Activated CD4-positive, CD25-positive, alpha-beta regulatory T cell treated with anti-CD3 and anti-CD28 coated beads, Interleukin-2, amount 50 U/mL, for 16 hours (primary cell): ENCODE data around the gene BTN3A1.
"Not testable (repeated sequence)": the region's sequence is repeated elsewhere in the genome, so short reads cannot be mapped to it uniquely, and the experiment has no call there.

Experiments
- DNase-seq: peaks from one replicate; pipeline ENCODE4 v3.0.0-alpha.2; 2020; ENCODE audit warnings: low read depth, low spot score

The BTN3A1 gene

GRCh38 chr6:26401987-26402658, at the start of gene BTN3A1:
TSS of gene BTN3A1 (plus strand) at chr6:26402275. CDS start at chr6:26405564, 3,289 bp downstream.
- peak; percentile 39 for DNase-seq

DNA sequence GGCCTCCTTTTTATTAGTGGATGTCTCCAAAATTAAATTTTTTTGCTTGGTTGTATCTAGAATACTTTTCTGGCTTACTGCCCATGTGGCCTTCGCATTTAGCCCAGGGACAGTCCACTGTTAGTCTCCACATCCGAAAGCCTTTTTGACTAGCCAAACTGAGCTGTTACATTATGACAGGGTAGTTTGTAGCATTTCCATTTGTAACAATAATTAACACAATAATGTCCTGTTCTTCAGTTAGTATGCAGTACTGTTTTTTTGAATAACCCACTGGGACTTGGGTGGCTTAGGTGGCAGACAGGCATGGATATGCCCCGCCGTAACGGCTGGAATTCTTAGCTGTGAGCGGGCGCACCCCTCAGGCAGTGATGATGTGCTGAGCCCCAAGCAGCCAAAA, 49.8 kb upstream of the BTN3A1 start:
- DNase-seq: no peak

DNA sequence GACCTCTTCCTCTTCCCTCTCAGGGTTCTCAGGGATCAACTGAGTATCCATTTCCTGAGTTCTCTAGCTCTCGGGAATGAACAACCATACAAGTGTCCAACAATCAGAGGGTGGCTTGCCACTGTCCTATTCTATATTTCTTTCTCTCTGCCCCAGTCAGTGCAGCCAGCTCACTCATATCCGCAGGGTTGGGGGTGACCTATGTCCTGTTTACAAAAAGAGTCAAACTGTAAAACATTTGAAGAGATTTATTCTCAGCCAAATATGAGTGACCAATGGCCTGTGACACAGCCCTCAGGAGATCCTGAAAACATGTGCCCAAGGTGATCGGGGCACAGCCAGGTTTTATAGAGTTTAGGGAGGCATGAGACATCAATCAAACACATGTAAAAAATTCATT, 47.9 kb upstream of the BTN3A1 start:
- no peak for DNase-seq

DNA sequence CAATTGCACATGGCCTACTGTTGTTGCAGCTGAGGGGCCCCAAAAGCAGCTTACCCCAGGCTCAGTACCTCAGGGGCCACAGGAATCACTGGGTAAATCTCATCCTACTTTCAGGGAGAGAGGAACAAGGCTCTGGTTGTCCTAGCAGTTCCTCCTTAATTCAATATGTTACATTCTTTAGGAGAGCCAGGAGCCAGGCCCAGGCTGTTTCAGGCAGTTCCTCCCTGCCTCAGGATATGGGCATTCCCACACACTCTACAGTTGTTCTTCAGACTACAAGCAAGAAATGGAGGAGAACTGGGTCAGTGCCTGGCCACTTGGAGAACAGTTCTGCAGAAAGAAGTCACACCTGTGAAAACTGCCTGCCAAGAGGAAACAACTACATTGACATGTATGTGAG, 46.7 kb upstream of the BTN3A1 start:
- DNase-seq: no peak

DNA sequence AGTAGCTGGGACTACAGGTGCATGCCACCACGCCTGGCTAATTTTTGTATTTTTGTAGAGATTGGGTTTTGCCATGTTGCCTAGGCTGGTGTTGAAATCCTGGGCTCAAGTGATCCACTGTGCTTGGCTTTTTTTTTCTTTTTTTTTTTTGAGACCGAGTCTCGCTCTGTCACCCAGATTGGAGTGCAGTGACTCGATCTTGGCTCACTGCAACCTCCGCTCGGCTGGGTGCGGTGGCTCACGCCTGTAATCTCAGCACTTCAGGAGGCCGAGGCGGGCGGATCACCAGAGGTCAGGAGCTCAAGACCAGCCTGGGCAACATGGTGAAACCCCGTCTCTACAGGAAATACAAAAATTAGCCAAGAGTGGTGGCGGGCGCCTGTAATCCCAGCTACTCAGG, 44.5 kb upstream of the BTN3A1 start:
- not testable (repeated sequence) for DNase-seq

DNA sequence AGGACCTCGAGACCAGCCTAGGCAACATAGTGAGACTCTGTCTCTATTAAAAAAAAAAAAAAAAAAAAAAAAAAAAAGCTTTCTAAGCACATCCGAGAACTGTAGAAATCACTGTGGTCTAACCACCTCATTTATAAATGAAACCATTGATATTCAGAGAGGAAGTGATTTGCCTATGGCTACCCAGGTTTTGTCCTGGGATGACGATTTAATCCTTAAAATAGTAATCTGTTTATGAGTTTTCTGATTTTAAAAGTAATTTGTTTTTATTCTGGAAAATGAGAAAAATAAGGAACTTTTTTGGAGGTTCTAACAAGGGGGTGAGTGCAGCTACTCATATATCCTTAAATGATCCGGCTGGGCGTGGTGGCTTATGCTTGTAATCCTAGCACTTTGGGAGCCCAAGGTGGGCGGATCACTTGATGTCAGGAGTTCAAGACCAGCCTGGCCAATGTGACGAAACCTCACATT, 43.5 kb upstream of the BTN3A1 start:
- no peak for DNase-seq

DNA sequence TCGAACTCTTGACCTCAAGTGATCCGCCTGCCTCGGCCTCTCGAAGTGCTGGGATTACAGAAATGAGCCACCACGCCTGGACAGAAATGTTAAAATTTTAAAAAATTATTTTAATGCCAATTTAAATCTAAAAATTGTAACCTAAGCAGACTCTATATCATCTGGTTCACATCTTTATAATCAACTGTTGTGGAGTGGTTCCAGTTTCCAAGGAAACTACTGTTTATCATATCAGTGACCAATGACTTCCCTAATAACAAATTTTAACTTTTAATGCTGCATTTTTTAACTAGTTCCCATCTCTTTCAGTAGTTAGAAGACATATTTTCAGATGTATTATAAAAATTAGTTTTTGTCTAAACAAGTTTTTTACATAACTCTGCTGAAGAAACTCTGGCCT, 42.3 kb upstream of the BTN3A1 start:
- DNase-seq: no peak

GRCh38 chr6:26360451-26361416, 41.3 kb upstream of the BTN3A1 start:
- no peak for DNase-seq

- no peak for DNase-seq
Observed at GRCh38 chr6:26361544-26361943, 40.5 kb upstream of the BTN3A1 start.

GRCh38 chr6:26362093-26362835, 39.8 kb upstream of the BTN3A1 start:
- DNase-seq: no peak

DNA sequence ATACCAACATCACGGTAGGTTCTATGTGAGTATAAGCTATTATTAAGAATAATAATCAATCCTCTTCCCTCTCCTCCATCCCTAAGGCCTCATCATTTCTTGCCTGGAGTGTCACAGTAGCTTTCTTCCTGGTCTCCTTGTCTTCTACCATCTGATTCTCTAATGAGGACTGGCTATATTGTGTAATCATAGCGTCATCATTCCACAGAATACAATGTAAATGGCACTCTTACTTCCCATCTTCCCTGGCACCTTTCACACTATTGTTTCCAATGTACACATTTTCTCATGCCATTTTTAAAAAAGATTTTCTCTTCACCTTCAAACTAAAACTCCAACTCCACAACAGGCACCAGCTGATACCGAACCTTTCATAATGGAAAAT, 39.2 kb upstream of the BTN3A1 start:
- DNase-seq: no peak

GRCh38 chr6:26363882-26364701, 38.0 kb upstream of the BTN3A1 start:
- no peak for DNase-seq

DNA sequence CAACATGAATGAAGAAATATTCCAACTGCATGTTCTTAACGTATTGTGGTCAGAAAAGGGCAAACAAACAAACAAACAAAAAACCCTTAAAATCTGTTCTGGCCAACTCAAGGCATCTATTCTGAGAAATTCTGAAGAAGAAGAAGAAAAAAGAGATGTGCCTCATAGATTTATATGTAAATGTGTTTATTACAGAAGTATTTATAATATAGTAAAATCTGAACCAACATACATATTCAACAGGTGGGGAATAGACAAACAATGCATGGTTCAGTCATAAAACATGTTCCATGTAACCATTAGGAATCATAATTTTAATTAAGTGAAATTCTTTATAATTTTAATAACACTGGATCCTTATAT, 36.5 kb upstream of the BTN3A1 start:
- DNase-seq: no peak

DNA sequence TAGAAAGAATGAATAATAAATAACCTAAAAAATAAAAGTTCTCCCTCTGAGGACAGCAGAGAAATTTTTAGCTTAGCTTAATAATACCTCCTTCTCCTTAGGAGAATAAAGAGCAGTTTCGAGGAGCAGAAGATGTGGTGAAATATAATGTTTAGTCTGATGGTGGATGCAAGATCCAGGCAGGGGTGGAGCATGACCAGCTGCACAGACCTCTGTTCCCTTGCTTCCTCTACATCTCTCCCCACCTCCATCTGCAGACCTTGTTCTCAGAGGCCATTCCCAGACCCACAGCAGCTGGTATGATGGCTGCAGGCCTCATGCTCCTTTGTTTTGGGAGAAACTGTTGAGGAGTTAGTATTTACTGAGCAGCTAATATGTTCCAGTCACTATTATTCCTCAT, 35.6 kb upstream of the BTN3A1 start:
- DNase-seq: no peak

GRCh38 chr6:26367114-26367513, 35.0 kb upstream of the BTN3A1 start:
- no peak for DNase-seq

GRCh38 chr6:26371813-26372212, 30.3 kb upstream of the BTN3A1 start:
- DNase-seq: not testable (repeated sequence)

DNA sequence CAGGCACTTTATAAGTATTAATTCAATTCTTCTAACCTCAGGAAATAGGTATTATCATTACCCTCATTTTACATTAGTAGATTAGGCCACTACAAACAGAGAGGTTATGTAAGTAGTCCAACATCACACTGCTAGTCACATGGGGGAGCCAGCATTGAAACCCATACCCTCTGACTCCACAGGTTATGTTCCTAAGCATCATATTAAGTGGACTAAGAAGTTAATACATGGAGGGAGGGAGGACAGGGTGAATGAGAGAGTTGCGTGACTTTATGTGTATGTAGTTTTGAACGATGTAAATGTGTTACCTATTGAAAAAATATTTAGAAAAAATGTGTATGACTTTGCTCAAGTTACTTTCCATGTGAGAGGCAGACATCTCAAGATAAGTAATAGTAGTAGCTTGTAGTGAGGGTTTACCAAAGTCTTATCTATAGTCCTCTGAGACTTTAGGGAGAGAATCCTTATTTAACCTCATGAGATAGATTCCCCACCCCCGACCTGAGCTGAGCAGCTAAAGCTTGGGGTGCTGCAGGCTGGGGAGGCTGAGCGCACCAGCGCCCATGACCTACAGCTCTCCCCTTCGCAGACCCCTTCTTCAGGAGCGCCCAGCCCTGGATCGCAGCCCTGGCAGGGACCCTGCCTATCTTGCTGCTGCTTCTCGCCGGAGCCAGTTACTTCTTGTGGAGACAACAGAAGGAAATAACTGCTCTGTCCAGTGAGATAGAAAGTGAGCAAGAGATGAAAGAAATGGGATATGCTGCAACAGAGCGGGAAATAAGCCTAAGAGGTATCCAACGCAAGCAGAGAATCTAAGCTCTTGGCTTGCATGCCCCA, 29.5 kb upstream of the BTN3A1 start:
- no peak for DNase-seq

- no peak for DNase-seq
Observed at GRCh38 chr6:26375270-26375669, 26.8 kb upstream of the BTN3A1 start.

DNA sequence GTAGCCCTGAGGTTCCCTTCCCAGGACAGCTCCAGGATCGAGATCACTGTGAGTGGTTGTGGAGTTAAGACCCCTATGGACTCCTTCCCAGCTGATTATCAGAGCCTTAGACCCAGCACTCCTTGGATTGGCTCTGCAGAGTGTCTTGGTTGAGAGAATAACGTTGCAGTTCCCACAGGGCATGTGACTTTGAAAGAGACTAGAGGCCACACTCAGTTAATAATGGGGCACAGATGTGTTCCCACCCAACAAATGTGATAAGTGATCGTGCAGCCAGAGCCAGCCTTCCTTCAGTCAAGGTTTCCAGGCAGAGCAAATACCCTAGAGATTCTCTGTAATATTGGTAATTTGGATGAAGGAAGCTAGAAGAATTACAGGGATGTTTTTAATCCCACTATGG, 24.4 kb upstream of the BTN3A1 start:
- no peak for DNase-seq

- DNase-seq: not testable (repeated sequence)
Observed at GRCh38 chr6:26378143-26378542, 23.9 kb upstream of the BTN3A1 start.
